ENCODE measurements around the gene ZIC4.

The ZIC4 gene

GRCh38 chr3:147406028-147406931 lies at the start of gene ZIC4:
Gene ZIC4 (minus strand): TSS chr3:147406543. CDS start chr3:147402797, 3,746 bp downstream.
- Mint-ChIP-seq H3K36me3 (ENCODE audit: insufficient read depth) (peaks cover 8% of the 10 kb centered on the region), H3K27me3 (peaks cover 81% of the 10 kb centered on the region), H3K27ac (ENCODE audit: low read depth) (no peak within 1 kb of the TSS)

GRCh38 chr3:147449669-147450068 lies 43.3 kb upstream of the ZIC4 start:
- Mint-ChIP-seq H3K27ac (ENCODE audit: low read depth) (no peak overlapping the region), H3K4me1 (no peaks in the 10 kb centered on the region), H3K9me3 (peaks cover 11% of the 10 kb centered on the region), H3K36me3 (ENCODE audit: insufficient read depth) (no peaks in the 10 kb centered on the region), H3K4me3 (no peak overlapping the region), H3K27me3 (no peaks in the 10 kb centered on the region)
- no peak for DNase-seq (ENCODE audit: low spot score in 2 of 2)
- ATAC-seq (replicated peaks; ENCODE audit: extremely low read depth, poor library complexity, severe bottlenecking): no peak

More at GRCh38 chr3:147406028-147406931, at the start of gene ZIC4:
- no peaks in the 10 kb centered on the region for H3K4me1 Mint-ChIP-seq
- peaks cover 10% of the 10 kb centered on the region for H3K9me3 Mint-ChIP-seq
- no peak for ATAC-seq (replicated peaks; ENCODE audit: extremely low read depth, poor library complexity, severe bottlenecking)
- no peak within 1 kb of the TSS for H3K4me3 Mint-ChIP-seq
- DNase-seq (ENCODE audit: low spot score in 2 of 2): no peak

- DNase-seq (ENCODE audit: low spot score in 2 of 2): no peak
These were observed 40.9 kb upstream of the ZIC4 start for GRCh38 chr3:147447224-147447623.

GRCh38 chr3:147431751-147432150 lies 25.4 kb upstream of the ZIC4 start:
- Mint-ChIP-seq H3K4me3 (no peak overlapping the region), H3K27ac (ENCODE audit: low read depth) (no peak overlapping the region), H3K36me3 (ENCODE audit: insufficient read depth) (no peaks in the 10 kb centered on the region), H3K27me3 (no peaks in the 10 kb centered on the region), H3K4me1 (no peaks in the 10 kb centered on the region), H3K9me3 (no peaks in the 10 kb centered on the region)
- ATAC-seq (replicated peaks; ENCODE audit: extremely low read depth, poor library complexity, severe bottlenecking): no peak
- no peak for DNase-seq (ENCODE audit: low spot score in 2 of 2)

More at GRCh38 chr3:147447224-147447623, 40.9 kb upstream of the ZIC4 start:
- ATAC-seq (replicated peaks; ENCODE audit: extremely low read depth, poor library complexity, severe bottlenecking): no peak
- no peak overlapping the region for H3K27ac Mint-ChIP-seq (ENCODE audit: low read depth)
- H3K36me3 Mint-ChIP-seq (ENCODE audit: insufficient read depth): no peaks in the 10 kb centered on the region
- no peaks in the 10 kb centered on the region for H3K27me3 Mint-ChIP-seq
- no peak overlapping the region for H3K4me3 Mint-ChIP-seq
- no peaks in the 10 kb centered on the region for H3K4me1 Mint-ChIP-seq
- no peaks in the 10 kb centered on the region for H3K9me3 Mint-ChIP-seq

- peaks cover 5% of the 10 kb centered on the region for H3K27me3 Mint-ChIP-seq
- no peak overlapping the region for H3K27ac Mint-ChIP-seq (ENCODE audit: low read depth)
- no peaks in the 10 kb centered on the region for H3K4me1 Mint-ChIP-seq
- H3K4me3 Mint-ChIP-seq: no peak overlapping the region
- no peak for ATAC-seq (replicated peaks; ENCODE audit: extremely low read depth, poor library complexity, severe bottlenecking)
- H3K36me3 Mint-ChIP-seq (ENCODE audit: insufficient read depth): no peaks in the 10 kb centered on the region
- H3K9me3 Mint-ChIP-seq: no peaks in the 10 kb centered on the region
- no peak for DNase-seq (ENCODE audit: low spot score in 2 of 2)
These were observed 22.4 kb upstream of the ZIC4 start for GRCh38 chr3:147428754-147429153.

- Mint-ChIP-seq H3K9me3 (no peaks in the 10 kb centered on the region), H3K4me3 (no peak overlapping the region), H3K4me1 (no peaks in the 10 kb centered on the region), H3K27me3 (peaks cover 9% of the 10 kb centered on the region), H3K27ac (ENCODE audit: low read depth) (no peak overlapping the region), H3K36me3 (ENCODE audit: insufficient read depth) (no peaks in the 10 kb centered on the region)
- ATAC-seq (replicated peaks; ENCODE audit: extremely low read depth, poor library complexity, severe bottlenecking) (no peak), DNase-seq (ENCODE audit: low spot score in 2 of 2) (no peak)
These were observed 22.0 kb upstream of the ZIC4 start for GRCh38 chr3:147428326-147428725.

- Mint-ChIP-seq H3K36me3 (ENCODE audit: insufficient read depth) (no peaks in the 10 kb centered on the region), H3K27ac (ENCODE audit: low read depth) (no peak overlapping the region), H3K27me3 (peaks cover 15% of the 10 kb centered on the region), H3K4me1 (no peaks in the 10 kb centered on the region), H3K9me3 (no peaks in the 10 kb centered on the region), H3K4me3 (no peak overlapping the region)
- DNase-seq (ENCODE audit: low spot score in 2 of 2): no peak
- ATAC-seq (replicated peaks; ENCODE audit: extremely low read depth, poor library complexity, severe bottlenecking): no peak
These were observed 21.4 kb upstream of the ZIC4 start for GRCh38 chr3:147427746-147428145.

GRCh38 chr3:147426931-147427330 lies 20.6 kb upstream of the ZIC4 start:
- DNase-seq (ENCODE audit: low spot score in 2 of 2) (no peak), ATAC-seq (replicated peaks; ENCODE audit: extremely low read depth, poor library complexity, severe bottlenecking) (no peak)
- Mint-ChIP-seq H3K4me3 (no peak overlapping the region), H3K9me3 (no peaks in the 10 kb centered on the region), H3K27me3 (peaks cover 23% of the 10 kb centered on the region), H3K36me3 (ENCODE audit: insufficient read depth) (no peaks in the 10 kb centered on the region), H3K27ac (ENCODE audit: low read depth) (no peak overlapping the region), H3K4me1 (no peaks in the 10 kb centered on the region)

- DNase-seq (ENCODE audit: low spot score in 2 of 2) (no peak), ATAC-seq (replicated peaks; ENCODE audit: extremely low read depth, poor library complexity, severe bottlenecking) (no peak)
- H3K4me3 Mint-ChIP-seq: no peak overlapping the region
- no peak overlapping the region for H3K27ac Mint-ChIP-seq (ENCODE audit: low read depth)
- no peaks in the 10 kb centered on the region for H3K4me1 Mint-ChIP-seq
- H3K36me3 Mint-ChIP-seq (ENCODE audit: insufficient read depth): no peaks in the 10 kb centered on the region
- peaks cover 34% of the 10 kb centered on the region for H3K27me3 Mint-ChIP-seq
- H3K9me3 Mint-ChIP-seq: no peaks in the 10 kb centered on the region
These were observed 19.1 kb upstream of the ZIC4 start for GRCh38 chr3:147425388-147425850.

GRCh38 chr3:147424581-147425387 lies 18.4 kb upstream of the ZIC4 start:
- H3K4me3 Mint-ChIP-seq: no peak overlapping the region
- ATAC-seq (replicated peaks; ENCODE audit: extremely low read depth, poor library complexity, severe bottlenecking): no peak
- no peak overlapping the region for H3K27ac Mint-ChIP-seq (ENCODE audit: low read depth)
- H3K27me3 Mint-ChIP-seq: peaks cover 40% of the 10 kb centered on the region
- H3K36me3 Mint-ChIP-seq (ENCODE audit: insufficient read depth): no peaks in the 10 kb centered on the region
- no peaks in the 10 kb centered on the region for H3K9me3 Mint-ChIP-seq
- H3K4me1 Mint-ChIP-seq: no peaks in the 10 kb centered on the region
- no peak for DNase-seq (ENCODE audit: low spot score in 2 of 2)

- peaks cover 48% of the 10 kb centered on the region for H3K27me3 Mint-ChIP-seq
- no peak overlapping the region for H3K4me3 Mint-ChIP-seq
- no peaks in the 10 kb centered on the region for H3K9me3 Mint-ChIP-seq
- DNase-seq (ENCODE audit: low spot score in 2 of 2) (no peak), ATAC-seq (replicated peaks; ENCODE audit: extremely low read depth, poor library complexity, severe bottlenecking) (no peak)
- no peak overlapping the region for H3K27ac Mint-ChIP-seq (ENCODE audit: low read depth)
- H3K4me1 Mint-ChIP-seq: no peaks in the 10 kb centered on the region
- H3K36me3 Mint-ChIP-seq (ENCODE audit: insufficient read depth): no peaks in the 10 kb centered on the region
These were observed 17.6 kb upstream of the ZIC4 start for GRCh38 chr3:147423798-147424580.

- no peaks in the 10 kb centered on the region for H3K9me3 Mint-ChIP-seq
- no peak overlapping the region for H3K27ac Mint-ChIP-seq (ENCODE audit: low read depth)
- no peaks in the 10 kb centered on the region for H3K4me1 Mint-ChIP-seq
- H3K4me3 Mint-ChIP-seq: no peak overlapping the region
- H3K27me3 Mint-ChIP-seq: peaks cover 53% of the 10 kb centered on the region
- DNase-seq (ENCODE audit: low spot score in 2 of 2) (no peak), ATAC-seq (replicated peaks; ENCODE audit: extremely low read depth, poor library complexity, severe bottlenecking) (no peak)
- peaks cover 3% of the 10 kb centered on the region for H3K36me3 Mint-ChIP-seq (ENCODE audit: insufficient read depth)
These were observed 17.1 kb upstream of the ZIC4 start for GRCh38 chr3:147423537-147423797.
